GM12878 (cell line): ENCODE results near the gene EFNA4. TPM values are rescaled to one million over a fixed set of nuclear protein-coding genes. Genes with fewer than 3 reads are reported as not detected.

Source experiments
- ATF3 ChIP-seq: IDR thresholded peaks from 2 replicates; pipeline ENCODE4 v1.6.1; 2011; ENCODE audit warnings: low read depth, mild to moderate bottlenecking, low read length, moderate library complexity, borderline replicate concordance; ENCODE audit errors: extremely low read depth
- ATF7 ChIP-seq: fragments of 450-650 bp; IDR thresholded peaks from 2 replicates; pipeline ENCODE4 v1.6.1; 2016; ENCODE audit warnings: low read depth, mild to moderate bottlenecking
- BHLHE40 ChIP-seq, 2 experiments: fragments of 450-650 bp in 1 of 2; IDR thresholded peaks; 2 replicates each; pipeline ENCODE4 v1.6.1; 2011 to 2017; ENCODE audit warnings: low read depth in 2 of 2, borderline replicate concordance in 1 of 2, improper control_type of control experiment in 1 of 2, low read length in 1 of 2, mild to moderate bottlenecking in 1 of 2
- BMI1 ChIP-seq: fragments of 450-650 bp; IDR thresholded peaks from 2 replicates; pipeline ENCODE4 v1.6.1; 2016; ENCODE audit warnings: mild to moderate bottlenecking, moderate library complexity, borderline replicate concordance
- CHD2 ChIP-seq: IDR thresholded peaks from 2 replicates; pipeline ENCODE4 v1.6.1; 2011; ENCODE audit warnings: low read depth, low read length, improper control_type of control experiment, borderline replicate concordance
- CREM ChIP-seq: IDR thresholded peaks from 2 replicates; pipeline ENCODE4 v1.6.1; 2014; ENCODE audit warnings: antibody characterized with exemption, low read depth
- GATAD2B ChIP-seq: fragments of 450-650 bp; conservative IDR thresholded peaks from 2 replicates; pipeline ENCODE4 v1.6.1; 2017; ENCODE audit warnings: low read depth, mild to moderate bottlenecking, moderate library complexity
- JUNB ChIP-seq: IDR thresholded peaks from 2 replicates; pipeline ENCODE4 v1.6.1; 2016; ENCODE audit warnings: antibody characterized with exemption, mild to moderate bottlenecking
- MEF2B ChIP-seq: fragments of 450-650 bp; IDR thresholded peaks from 2 replicates; pipeline ENCODE4 v1.6.1; 2018; ENCODE audit warnings: mild to moderate bottlenecking, moderate library complexity; ENCODE audit not compliant: partially characterized antibody, poor library complexity, severe bottlenecking
- NR2F1 ChIP-seq: fragments of 450-650 bp; conservative IDR thresholded peaks from 2 replicates; pipeline ENCODE4 v1.6.1; 2017; ENCODE audit warnings: mild to moderate bottlenecking
- RAD51 ChIP-seq: fragments of 450-650 bp; IDR thresholded peaks from 2 replicates; pipeline ENCODE4 v1.6.1; 2016; ENCODE audit warnings: moderate library complexity, mild to moderate bottlenecking, inconsistent platforms
- SIX5 ChIP-seq: IDR thresholded peaks from 2 replicates; pipeline ENCODE4 v1.6.1; 2011; ENCODE audit warnings: mild to moderate bottlenecking, low read depth, low read length, moderate library complexity; ENCODE audit not compliant: severe bottlenecking
- YY1 ChIP-seq: IDR thresholded peaks from 2 replicates; pipeline ENCODE4 v1.6.1; 2011; ENCODE audit warnings: low read depth, mild to moderate bottlenecking, low read length
- polyA plus RNA-seq, 11 experiments: library from polyadenylated mRNA; depleted of rRNA in 4 of 11; unstranded in 6 of 11; stranded (reverse) in 5 of 11; fragments of >200 nt; fragmentation: Nextera tagmentation in 4 of 11; fragmentation: Illumina TruSeq in 1 of 11; extraction: Ambion mirVana in 4 of 11; extraction: Trizol in 1 of 11; gene quantifications; 1 replicate in 1 of 11; 2 replicates in 10 of 11; pipeline versions ENCODE4 v1.2.1 to v1.2.3, GENCODE V29; 2011 to 2016; ENCODE audit warnings: inconsistent platforms in 2 of 11, missing spikeins in 2 of 11, low read depth in 1 of 11
- total RNA-seq, 4 experiments: library from RNA; depleted of rRNA in 3 of 4; stranded (reverse); fragments of >200 nt in 3 of 4; fragmentation: Illumina TruSeq in 1 of 4; extraction: Trizol in 1 of 4; gene quantifications; 2 replicates each; pipeline versions ENCODE4 v1.2.1 to v1.2.3, GENCODE V29; 2013 to 2021

The EFNA4 gene
- total and polyA plus RNA-seq, 10 of the 15 experiments (the other 5 are each of a cell fraction or from before 2014, with no cell fraction given) = 0.52 to 14.1 (median 4.8) TPM

- TF ChIP-seq CREM = no peak
- TF ChIP-seq MEF2B = peak; percentile 34
- no peak for TF ChIP-seq CHD2
- no peak for TF ChIP-seq YY1
- TF ChIP-seq GATAD2B = 0 out of 2 replicates have a peak, but pooled peaks have one; percentile 53
- peak; percentile 94 for TF ChIP-seq RAD51
- TF ChIP-seq SIX5 = no peak
- TF ChIP-seq JUNB = no peak
- no peak for TF ChIP-seq BMI1
- TF ChIP-seq ATF3 = peak; percentile 75; the same call in 1 of the 2 replicates
- TF ChIP-seq BHLHE40 (IDR thresholded peaks at IDR 0.05; ENCODE audit: borderline replicate concordance in 1 of 2, low read depth in 2 of 2, low read length in 1 of 2) = peak; percentile 94 to 99
- TF ChIP-seq NR2F1 = 0 out of 2 replicates have a peak, but pooled peaks have one; percentile 33
- no peak for TF ChIP-seq ATF7
Measured at GRCh38 chr1:155080312-155081228, 17.0 kb downstream of the EFNA4 start (continued).
